GM21619 (cell line): ENCODE measurements around the gene MFSD12.
A peak's percentile ranks its signal among the peaks of the same experiment; 100 is the strongest.
"Not testable (repeated sequence)": the region's sequence is repeated elsewhere in the genome, so short reads cannot be mapped to it uniquely, and the experiment has no call there.

Experiments
- ATAC-seq: cut with Tn5 transposase; IDR thresholded peaks from one replicate; pipeline ENCODE4 v1.9.1; 2021; ENCODE audit not compliant: unreplicated experiment

MFSD12 gene

DNA sequence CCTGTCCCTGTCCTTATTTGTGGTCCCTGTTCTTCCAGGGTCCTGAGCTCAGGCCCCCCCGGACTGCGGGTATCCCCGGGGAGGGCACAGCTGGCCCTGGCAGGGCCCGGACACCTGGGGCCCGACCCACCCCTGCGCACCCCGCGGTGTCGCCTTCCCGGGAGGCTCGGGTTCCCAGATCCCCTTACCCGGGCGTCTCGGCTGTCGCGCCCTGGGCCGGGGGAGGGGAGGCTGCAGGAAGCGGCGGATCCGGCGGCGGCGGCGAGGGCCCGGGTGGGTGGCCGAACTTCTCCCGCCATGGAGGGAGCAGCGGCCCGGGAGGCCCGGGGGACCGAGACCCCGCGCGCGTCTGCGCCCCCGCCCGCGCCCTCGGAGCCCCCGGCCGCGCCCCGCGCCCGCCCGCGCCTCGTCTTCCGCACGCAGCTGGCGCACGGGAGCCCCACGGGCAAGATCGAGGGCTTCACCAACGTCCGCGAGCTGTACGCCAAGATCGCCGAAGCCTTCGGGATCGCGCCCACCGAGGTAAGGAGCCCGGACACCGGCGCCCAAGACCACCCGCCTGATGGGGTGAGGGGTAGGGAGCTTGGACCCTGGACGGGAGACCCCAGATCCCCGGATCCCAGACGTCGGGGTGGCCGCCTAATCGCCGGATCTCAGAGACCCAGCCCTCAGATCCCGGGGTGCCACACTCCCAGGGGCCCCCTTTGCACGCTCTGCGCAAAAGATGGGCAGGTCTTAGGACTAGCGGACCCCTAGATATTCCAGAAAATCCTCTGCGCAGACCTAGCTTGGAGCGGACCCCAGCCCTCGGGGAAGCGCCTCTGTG lies 28.1 kb upstream of the MFSD12 start, which contains the start of gene GIPC3:
Gene GIPC3, plus strand, starts transcription at position 178 of the 826 bp plus-strand sequence. Its CDS starts 120 bp downstream, at position 298.
- ATAC-seq, result no peak

DNA sequence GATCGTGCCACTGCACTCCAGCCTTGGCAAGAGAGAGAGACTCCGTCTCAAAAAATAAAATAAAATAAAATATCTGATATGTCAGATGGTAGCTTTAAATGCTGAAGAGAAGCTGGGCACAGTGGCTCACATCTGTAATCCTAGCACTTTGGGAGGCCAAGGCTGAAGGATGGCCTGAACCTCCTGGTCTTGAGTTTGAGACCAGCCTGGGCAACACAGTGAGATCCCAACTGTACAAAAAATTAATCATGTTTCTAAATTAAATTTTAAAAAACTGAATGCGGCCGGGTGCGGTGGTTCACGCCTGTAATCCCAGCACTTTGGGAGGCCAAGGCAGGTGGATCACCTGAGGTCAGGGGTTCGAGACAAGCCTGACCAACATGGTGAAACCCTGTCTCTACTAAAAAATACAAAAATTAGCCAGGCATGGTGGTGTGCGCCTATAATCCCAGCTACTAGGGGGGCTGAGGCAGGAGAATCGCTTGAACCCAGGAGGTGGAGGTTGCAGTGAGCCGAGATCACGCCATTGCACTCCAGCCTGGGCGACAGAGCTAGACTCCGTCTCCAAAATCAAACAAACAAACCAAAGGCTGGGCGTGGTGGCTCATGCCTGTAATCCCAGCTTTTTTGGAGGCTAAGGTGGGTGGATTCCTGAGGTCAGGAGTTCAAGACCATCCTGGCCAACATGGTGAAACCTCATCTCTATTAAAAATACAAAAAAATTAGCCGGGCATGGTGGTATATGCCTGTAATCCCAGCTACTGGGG lies 26.8 kb upstream of the MFSD12 start:
- ATAC-seq, result not testable (repeated sequence)

GRCh38 chr19:3581792-3582191 lies 24.4 kb upstream of the MFSD12 start:
- not testable (repeated sequence) for ATAC-seq

- no peak for ATAC-seq
Observed at GRCh38 chr19:3580156-3580934, 23.0 kb upstream of the MFSD12 start.

- no peak for ATAC-seq
Observed at GRCh38 chr19:3578390-3578789, 21.0 kb upstream of the MFSD12 start.

DNA sequence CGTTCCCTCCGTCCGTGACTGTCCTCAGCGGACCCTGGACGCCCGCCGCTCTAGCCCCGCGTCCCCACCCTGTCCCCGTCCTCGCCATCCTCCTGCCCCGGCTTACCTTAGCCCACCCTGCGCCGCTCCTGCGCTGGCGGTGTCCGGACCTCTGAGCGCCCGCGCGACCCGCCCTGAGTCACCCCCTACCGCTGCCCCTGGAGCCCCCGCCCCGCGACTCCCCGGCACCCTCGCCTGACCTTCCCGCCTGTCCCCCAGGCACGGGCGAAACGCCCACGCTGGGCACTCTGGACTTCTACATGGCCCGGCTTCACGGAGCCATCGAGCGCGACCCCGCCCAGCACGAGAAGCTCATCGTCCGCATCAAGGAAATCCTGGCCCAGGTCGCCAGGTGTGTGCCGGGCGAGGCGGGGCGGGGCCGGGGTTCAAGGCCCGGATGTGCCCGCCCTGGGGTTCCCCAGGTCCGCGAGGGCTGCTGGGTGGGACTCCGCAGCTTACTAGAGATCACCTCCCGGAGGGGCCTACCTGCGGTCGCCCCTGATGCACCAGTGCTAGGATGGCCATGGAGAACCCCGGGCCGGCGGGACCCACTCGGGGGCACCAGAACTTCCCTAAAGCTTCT lies 20.4 kb upstream of the MFSD12 start:
- no peak for ATAC-seq

DNA sequence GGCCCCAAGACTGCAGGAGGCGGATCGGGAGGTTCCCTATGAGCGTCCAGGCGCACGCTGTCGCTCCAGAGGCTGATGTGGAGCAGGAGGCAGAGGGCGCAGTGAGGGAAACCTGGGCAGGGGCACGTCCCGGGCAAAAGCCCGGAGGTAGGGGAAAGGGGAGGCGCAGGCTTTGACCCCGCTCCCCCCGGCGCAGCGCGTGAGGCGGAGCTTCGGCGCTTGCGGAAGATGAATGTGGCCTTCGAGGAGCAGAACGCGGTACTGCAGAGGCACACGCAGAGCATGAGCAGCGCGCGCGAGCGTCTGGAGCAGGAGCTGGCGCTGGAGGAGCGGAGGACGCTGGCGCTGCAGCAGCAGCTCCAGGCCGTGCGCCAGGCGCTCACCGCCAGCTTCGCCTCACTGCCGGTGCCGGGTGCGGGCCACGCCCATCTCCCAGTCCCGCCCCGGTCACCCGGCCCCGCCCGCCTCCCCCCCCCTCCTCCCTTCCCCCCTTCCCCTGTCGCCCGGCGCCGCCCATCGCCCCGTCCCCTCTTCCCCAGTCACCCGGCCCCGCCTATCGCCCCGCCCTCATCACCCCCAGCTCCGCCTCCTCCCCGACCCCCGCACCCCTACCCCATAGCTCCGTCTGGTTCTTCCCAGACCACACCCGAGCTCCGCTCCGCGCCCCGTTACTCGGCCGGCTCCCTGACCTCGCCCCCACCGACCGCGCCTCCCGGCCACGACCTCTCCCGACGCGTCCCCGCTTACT lies 19.5 kb upstream of the MFSD12 start:
- no peak for ATAC-seq

GRCh38 chr19:3575949-3576673 lies 18.7 kb upstream of the MFSD12 start:
- ATAC-seq, result no peak

DNA sequence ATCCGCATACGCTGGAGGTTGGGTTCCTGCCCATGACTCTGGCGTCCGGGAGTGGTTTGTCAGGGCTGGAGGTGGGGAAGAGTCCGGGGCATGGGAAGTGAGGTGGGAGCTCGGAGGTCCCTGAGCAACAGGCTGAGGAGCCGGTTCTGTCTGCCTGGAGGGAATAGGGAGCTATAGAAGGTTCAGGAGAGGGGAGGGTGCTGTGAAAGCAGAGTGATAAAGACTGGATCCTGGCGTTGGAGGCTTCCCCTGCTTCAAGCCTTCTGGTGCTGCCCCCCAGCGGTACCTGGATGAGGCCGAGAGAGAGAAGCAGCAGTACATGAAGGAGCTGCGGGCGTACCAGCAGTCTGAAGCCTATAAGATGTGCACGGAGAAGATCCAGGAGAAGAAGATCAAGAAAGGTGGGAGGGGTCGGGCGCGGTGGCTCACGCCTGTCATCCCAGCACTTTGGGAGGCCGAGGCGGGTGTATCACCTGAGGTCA lies 17.9 kb upstream of the MFSD12 start:
- ATAC-seq, result no peak

- ATAC-seq, result no peak
Observed at GRCh38 chr19:3573858-3574637, 16.7 kb upstream of the MFSD12 start.

DNA sequence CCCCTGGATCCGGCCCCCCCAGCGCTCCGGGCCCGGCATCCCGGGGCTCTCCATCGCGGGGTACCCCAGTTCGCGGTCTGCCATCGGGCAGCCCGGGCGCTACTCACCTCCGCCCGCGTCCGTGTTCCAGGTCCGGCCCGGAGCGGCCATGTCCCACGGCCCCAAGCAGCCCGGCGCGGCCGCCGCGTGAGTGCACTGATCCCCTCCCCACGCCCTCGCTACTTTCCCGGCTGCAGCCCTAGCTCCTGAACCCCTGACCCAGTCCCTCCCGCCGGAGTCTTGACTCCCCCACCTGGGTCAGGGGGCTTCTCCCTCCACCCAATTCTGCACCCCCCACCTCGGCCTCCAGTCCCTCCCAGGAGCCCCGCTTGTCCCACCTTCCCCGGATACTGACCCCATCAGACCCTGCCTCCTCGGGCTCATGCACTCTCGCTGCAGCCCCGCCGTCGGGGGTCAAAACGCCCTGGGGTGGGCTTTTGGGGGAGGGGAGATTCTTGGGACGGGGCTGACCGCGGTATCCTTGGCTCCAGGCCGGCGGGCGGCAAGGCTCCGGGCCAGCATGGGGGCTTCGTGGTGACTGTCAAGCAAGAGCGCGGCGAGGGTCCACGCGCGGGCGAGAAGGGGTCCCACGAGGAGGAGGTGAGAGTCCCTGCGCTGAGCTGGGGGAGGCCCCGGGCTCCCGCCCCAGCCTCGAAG lies 15.9 kb upstream of the MFSD12 start:
- peak; percentile 3 for ATAC-seq

GRCh38 chr19:3572855-3573161 lies 15.4 kb upstream of the MFSD12 start, which contains the start of gene HMG20B:
Gene HMG20B (plus strand): TSS chr19:3572944. CDS start chr19:3573310, 366 bp downstream.
- ATAC-seq, result no peak

DNA sequence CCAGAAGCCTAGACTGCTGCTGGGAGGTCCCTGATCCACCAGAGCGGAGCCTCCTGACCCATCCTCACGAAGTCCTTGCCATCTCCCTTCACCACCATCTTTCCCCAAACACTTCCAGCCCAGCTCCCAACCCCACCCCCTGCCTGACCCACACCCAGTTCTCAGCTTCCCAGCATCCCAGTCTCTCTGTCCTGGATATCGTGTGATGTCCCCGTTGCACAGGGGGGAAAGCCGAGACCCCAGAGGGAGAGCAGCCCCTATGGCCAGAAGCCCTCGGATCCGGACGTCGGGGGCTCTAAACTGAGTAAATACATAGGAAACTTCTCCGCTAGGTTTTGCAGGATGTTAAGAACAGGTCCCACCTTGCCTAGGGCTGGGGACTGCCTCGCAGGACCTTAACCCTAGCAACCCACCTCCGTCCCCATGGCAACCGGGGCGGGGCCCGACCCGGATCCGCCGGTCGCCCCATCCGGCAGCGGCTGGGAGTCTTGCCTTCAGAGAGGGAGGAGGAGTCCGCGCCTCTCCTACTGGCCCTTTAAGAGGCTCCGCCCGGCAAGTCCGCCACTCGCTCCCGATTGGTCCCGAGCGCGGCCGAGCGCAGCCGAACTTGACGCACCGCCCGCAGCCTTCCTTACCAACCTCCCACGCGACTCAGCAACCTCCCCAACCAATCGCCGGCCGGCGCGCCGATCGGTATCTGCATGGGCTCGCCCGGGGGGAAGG lies 14.9 kb upstream of the MFSD12 start:
- ATAC-seq, result peak; percentile 92

GRCh38 chr19:3570606-3571011 lies 13.2 kb upstream of the MFSD12 start:
- no peak for ATAC-seq

DNA sequence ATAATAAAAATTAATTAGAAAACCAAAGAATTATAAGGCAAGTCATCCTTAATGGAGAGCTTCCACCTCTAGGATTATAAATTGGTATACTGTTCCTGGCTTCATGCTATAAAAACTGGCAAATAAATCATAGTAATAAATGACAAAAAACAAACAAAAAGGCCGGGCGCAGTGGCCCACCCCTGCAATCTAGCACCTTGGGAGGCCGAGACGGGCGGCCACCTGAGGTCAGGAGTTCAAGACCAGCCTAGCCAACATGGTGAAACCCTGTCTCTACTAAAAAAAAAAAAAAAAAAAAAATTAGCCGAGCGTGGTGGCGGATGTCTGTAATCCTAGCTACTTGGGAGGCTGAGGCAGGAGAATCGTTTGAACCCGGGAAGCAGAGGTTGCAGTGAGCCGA lies 12.7 kb upstream of the MFSD12 start:
- ATAC-seq, result not testable (repeated sequence)

DNA sequence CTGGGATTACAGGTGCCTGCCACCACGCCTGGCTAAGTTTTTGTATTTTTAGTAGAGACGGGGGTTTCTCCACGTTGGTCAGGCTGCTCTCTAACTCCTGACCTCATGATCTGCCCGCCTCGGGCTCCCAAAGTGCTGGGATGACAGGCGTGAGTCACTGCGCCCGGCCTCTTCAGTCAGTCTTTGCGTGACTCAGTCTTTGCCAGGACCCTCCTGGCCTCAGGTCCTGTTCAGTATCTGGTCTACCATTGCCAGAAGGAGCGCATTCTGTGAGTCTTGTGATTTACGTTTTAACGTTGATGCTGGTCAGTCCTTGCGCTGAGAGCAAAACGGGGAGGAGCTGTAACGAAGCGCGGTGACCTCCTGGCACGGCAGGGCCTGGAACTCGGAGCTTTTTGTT lies 7.8 kb upstream of the MFSD12 start:
- ATAC-seq, result no peak
